ENCODE measurements around the gene SEMG2.

Gene SEMG2

GRCh38 chr20:45189861-45190260 lies 31.3 kb upstream of the SEMG2 start:
- DNase-seq, result no peak
- no peak overlapping the region for H3K4me2 ChIP-seq (ENCODE audit: low read depth, low read length)
- H3K36me3 ChIP-seq (replicated peaks; ENCODE audit: insufficient read depth, low read length), result no peaks in the 10 kb centered on the region
- no peaks in the 10 kb centered on the region for H4K20me1 ChIP-seq (ENCODE audit: insufficient read depth, low read length)
- H3K9me2 ChIP-seq (replicated peaks; ENCODE audit: insufficient read depth, low read length), result no peaks in the 10 kb centered on the region
- no peaks in the 10 kb centered on the region for H3K79me2 ChIP-seq (ENCODE audit: low read length)
- no peaks in the 10 kb centered on the region for H3K27me3 ChIP-seq (replicated peaks; ENCODE audit: insufficient read depth, low read length)
- H3K27ac ChIP-seq (ENCODE audit: low read length), result no peak overlapping the region
- no peak for TF ChIP-seq EZH2phosphoT487 (IDR thresholded peaks at IDR 0.05; ENCODE audit: low read length)
- TF ChIP-seq CTCF (IDR thresholded peaks at IDR 0.05; ENCODE audit: low read length), result no peak
- no peak for TF ChIP-seq EZH2 (optimal IDR thresholded peaks at IDR 0.05; ENCODE audit: low read depth, low read length)
- H2AFZ ChIP-seq (ENCODE audit: low read length), result no peak overlapping the region
- H3K4me3 ChIP-seq (ENCODE audit: low read length), result no peak overlapping the region
- H3K9ac ChIP-seq (ENCODE audit: low read length), result no peak overlapping the region
- H3K9me3 ChIP-seq (replicated peaks; ENCODE audit: insufficient read depth, low read length), result no peaks in the 10 kb centered on the region
- H3K4me1 ChIP-seq (ENCODE audit: low read length), result no peaks in the 10 kb centered on the region
- H3F3A ChIP-seq (ENCODE audit: insufficient read depth, low read length), result no peaks in the 10 kb centered on the region

- H3K9me3 ChIP-seq (replicated peaks; ENCODE audit: insufficient read depth, low read length), result no peaks in the 10 kb centered on the region
- H3K79me2 ChIP-seq (ENCODE audit: low read length), result no peaks in the 10 kb centered on the region
- H3K4me1 ChIP-seq (ENCODE audit: low read length), result no peaks in the 10 kb centered on the region
- H4K20me1 ChIP-seq (ENCODE audit: insufficient read depth, low read length), result no peaks in the 10 kb centered on the region
- DNase-seq, result no peak
- TF ChIP-seq EZH2 (optimal IDR thresholded peaks at IDR 0.05; ENCODE audit: low read depth, low read length), result no peak
- no peak for TF ChIP-seq CTCF (IDR thresholded peaks at IDR 0.05; ENCODE audit: low read length)
- no peak for TF ChIP-seq EZH2phosphoT487 (IDR thresholded peaks at IDR 0.05; ENCODE audit: low read length)
- H3K9ac ChIP-seq (ENCODE audit: low read length), result no peak overlapping the region
- no peak overlapping the region for H3K27ac ChIP-seq (ENCODE audit: low read length)
- H3F3A ChIP-seq (ENCODE audit: insufficient read depth, low read length), result no peaks in the 10 kb centered on the region
- no peaks in the 10 kb centered on the region for H3K9me2 ChIP-seq (replicated peaks; ENCODE audit: insufficient read depth, low read length)
- H3K4me2 ChIP-seq (ENCODE audit: low read depth, low read length), result no peak overlapping the region
- H3K27me3 ChIP-seq (replicated peaks; ENCODE audit: insufficient read depth, low read length), result no peaks in the 10 kb centered on the region
- H3K4me3 ChIP-seq (ENCODE audit: low read length), result no peak overlapping the region
- no peak overlapping the region for H2AFZ ChIP-seq (ENCODE audit: low read length)
- H3K36me3 ChIP-seq (replicated peaks; ENCODE audit: insufficient read depth, low read length), result no peaks in the 10 kb centered on the region
Measured at GRCh38 chr20:45191926-45192325, 29.2 kb upstream of the SEMG2 start.

GRCh38 chr20:45193331-45193730 lies 27.8 kb upstream of the SEMG2 start:
- Histone ChIP-seq H3K27me3 (replicated peaks; ENCODE audit: insufficient read depth, low read length) (no peaks in the 10 kb centered on the region), H3F3A (ENCODE audit: insufficient read depth, low read length) (no peaks in the 10 kb centered on the region), H3K4me2 (ENCODE audit: low read depth, low read length) (no peak overlapping the region), H4K20me1 (ENCODE audit: insufficient read depth, low read length) (no peaks in the 10 kb centered on the region), H3K9me2 (replicated peaks; ENCODE audit: insufficient read depth, low read length) (no peaks in the 10 kb centered on the region), H2AFZ (ENCODE audit: low read length) (no peak overlapping the region), H3K36me3 (replicated peaks; ENCODE audit: insufficient read depth, low read length) (no peaks in the 10 kb centered on the region), H3K79me2 (ENCODE audit: low read length) (no peaks in the 10 kb centered on the region), H3K9ac (ENCODE audit: low read length) (no peak overlapping the region), H3K9me3 (replicated peaks; ENCODE audit: insufficient read depth, low read length) (no peaks in the 10 kb centered on the region), H3K4me1 (ENCODE audit: low read length) (no peaks in the 10 kb centered on the region), H3K27ac (ENCODE audit: low read length) (no peak overlapping the region), H3K4me3 (ENCODE audit: low read length) (no peak overlapping the region)
- DNase-seq, result no peak
- no peak for TF ChIP-seq EZH2 (optimal IDR thresholded peaks at IDR 0.05; ENCODE audit: low read depth, low read length)
- TF ChIP-seq EZH2phosphoT487 (IDR thresholded peaks at IDR 0.05; ENCODE audit: low read length), result no peak
- no peak for TF ChIP-seq CTCF (IDR thresholded peaks at IDR 0.05; ENCODE audit: low read length)

Data from MM.1S (cell line).